Type B pancreatic cell (in vitro differentiated cells): ENCODE measurements around the gene LGR6. TPM values are rescaled to one million over a fixed set of nuclear protein-coding genes. Genes with fewer than 3 reads are reported as not detected.

Experiments used
- DNase-seq: peaks from one replicate; pipeline ENCODE4 v3.0.0; 2021; ENCODE audit warnings: mixed read lengths; ENCODE audit not compliant: unreplicated experiment; ENCODE audit errors: extremely low spot score
- H3K27ac Mint-ChIP-seq: 2 replicates; pipeline ENCODE4 v1.8.0; 2021; ENCODE audit warnings: mild to moderate bottlenecking, mixed read lengths
- H3K27me3 Mint-ChIP-seq: 2 replicates; pipeline ENCODE4 v1.8.0; 2021; ENCODE audit warnings: mixed read lengths
- H3K36me3 Mint-ChIP-seq: 2 replicates; pipeline ENCODE4 v1.8.0; 2021; ENCODE audit warnings: mixed read lengths
- H3K4me1 Mint-ChIP-seq: one replicate; pipeline ENCODE4 v1.8.0; 2021; ENCODE audit warnings: mixed read lengths; ENCODE audit not compliant: unreplicated experiment
- H3K4me3 Mint-ChIP-seq: 2 replicates; pipeline ENCODE4 v1.8.0; 2021; ENCODE audit warnings: mild to moderate bottlenecking, mixed read lengths
- H3K9me3 Mint-ChIP-seq: 2 replicates; pipeline ENCODE4 v1.8.0; 2021; ENCODE audit warnings: mixed read lengths
- CTCF ChIP-seq: fragments of 200-600 bp; sonication (generic); conservative IDR thresholded peaks from 2 replicates; pipeline ENCODE4 v1.5.0; 2021; ENCODE audit warnings: antibody characterized with exemption, mild to moderate bottlenecking
- total RNA-seq: library from RNA; stranded (reverse); gene quantifications from 2 replicates; pipeline ENCODE4 v1.2.1, GENCODE V29; 2021; ENCODE audit warnings: low replicate concordance

Gene LGR6
- total RNA-seq, 1 donor from 2014 or later = 2.8 TPM

- no peak for DNase-seq
- Mint-ChIP-seq H3K4me1 (no peaks in the 10 kb centered on the region), H3K9me3 (no peaks in the 10 kb centered on the region), H3K27me3 (peaks cover 49% of the 10 kb centered on the region), H3K36me3 (no peaks in the 10 kb centered on the region), H3K27ac (no peak overlapping the region), H3K4me3 (no peak overlapping the region)
- no peak for TF ChIP-seq CTCF
Observed at GRCh38 chr1:202247104-202247503, 53.5 kb downstream of the LGR6 start.

- Mint-ChIP-seq H3K4me3 (no peak overlapping the region), H3K27ac (no peak overlapping the region), H3K27me3 (peaks cover 49% of the 10 kb centered on the region), H3K36me3 (no peaks in the 10 kb centered on the region), H3K9me3 (no peaks in the 10 kb centered on the region), H3K4me1 (no peaks in the 10 kb centered on the region)
- TF ChIP-seq CTCF = no peak
- no peak for DNase-seq
Observed at GRCh38 chr1:202247837-202248795, 54.5 kb downstream of the LGR6 start.

GRCh38 chr1:202248861-202249260 lies 55.3 kb downstream of the LGR6 start:
- H3K9me3 Mint-ChIP-seq = no peaks in the 10 kb centered on the region
- H3K4me3 Mint-ChIP-seq = no peak overlapping the region
- no peaks in the 10 kb centered on the region for H3K36me3 Mint-ChIP-seq
- H3K27ac Mint-ChIP-seq = no peak overlapping the region
- TF ChIP-seq CTCF = no peak
- H3K27me3 Mint-ChIP-seq = peaks cover 45% of the 10 kb centered on the region
- no peaks in the 10 kb centered on the region for H3K4me1 Mint-ChIP-seq
- no peak for DNase-seq

GRCh38 chr1:202249436-202249835 lies 55.8 kb downstream of the LGR6 start:
- Mint-ChIP-seq H3K27me3 (peaks cover 48% of the 10 kb centered on the region), H3K9me3 (no peaks in the 10 kb centered on the region), H3K4me3 (no peak overlapping the region), H3K4me1 (no peaks in the 10 kb centered on the region), H3K27ac (no peak overlapping the region), H3K36me3 (no peaks in the 10 kb centered on the region)
- no peak for DNase-seq
- TF ChIP-seq CTCF = no peak

- Mint-ChIP-seq H3K9me3 (no peaks in the 10 kb centered on the region), H3K27me3 (peaks cover 52% of the 10 kb centered on the region), H3K27ac (no peak overlapping the region), H3K36me3 (no peaks in the 10 kb centered on the region), H3K4me1 (no peaks in the 10 kb centered on the region), H3K4me3 (no peak overlapping the region)
- no peak for DNase-seq
- no peak for TF ChIP-seq CTCF
Observed at GRCh38 chr1:202249846-202250245, 56.2 kb downstream of the LGR6 start.
